ENCODE data around the gene ABCF3.

Gene ABCF3

GRCh38 chr3:184186184-184186901 lies at the start of gene ABCF3:
ABCF3 (plus strand) TSS chr3:184186199; CDS start chr3:184186208, 9 bp downstream.
- H3K36me3 ChIP-seq = peaks cover 72 to 80% (median 76%) of the 10 kb centered on the region in 11 experiments
- H3K27ac ChIP-seq = peak within 1 kb of the TSS; percentile 80 to 94 (median 84)
- TF ChIP-seq Cebpa-rat (IDR thresholded peaks at IDR 0.05) = no peak

GRCh38 chr3:184140436-184140835 lies 45.6 kb upstream of the ABCF3 start:
- Histone ChIP-seq H3K4me3 (no peak overlapping the region), H3K27ac (no peak overlapping the region), H3K9ac (0 out of 22 replicates have a peak overlapping the region, but pooled peaks of 1 of the 11 experiments have one; percentile 14), H4K20me1 (peaks cover 0 to 91% (median 74%) of the 10 kb centered on the region in 11 experiments; a peak in 20 of 22 replicates), H3K4me2 (no peak overlapping the region), H3K36me3 (peaks cover 81 to 87% (median 85%) of the 10 kb centered on the region in 11 experiments), H3K4me1 (peaks cover 19 to 37% (median 29%) of the 10 kb centered on the region in 10 experiments), H3K9me3 (replicated peaks in 1 of 11) (no peaks in the 10 kb centered on the region), H3K27me3 (no peaks in the 10 kb centered on the region)
- TF ChIP-seq Cebpa-rat (IDR thresholded peaks at IDR 0.05) = no peak

More at GRCh38 chr3:184186184-184186901, at the start of gene ABCF3:
- no peaks in the 10 kb centered on the region for H3K27me3 ChIP-seq
- H3K4me1 ChIP-seq = peaks cover 22 to 63% (median 30%) of the 10 kb centered on the region in 10 experiments
- no peaks in the 10 kb centered on the region for H3K9me3 ChIP-seq (replicated peaks in 1 of 11)
- H3K4me3 ChIP-seq = peak within 1 kb of the TSS; percentile 80 to 99 (median 90)
- peaks cover 22 to 52% (median 49%) of the 10 kb centered on the region in 11 experiments; a peak in 21 of 22 replicates for H4K20me1 ChIP-seq
- H3K9ac ChIP-seq = peak within 1 kb of the TSS; percentile 83 to 92 (median 90)
- peak within 1 kb of the TSS; percentile 93 to 100 (median 97) for H3K4me2 ChIP-seq

GRCh38 chr3:184142199-184142598 lies 43.8 kb upstream of the ABCF3 start:
- H3K9ac ChIP-seq = 0 out of 22 replicates have a peak overlapping the region, but pooled peaks of 2 of the 11 experiments have one; percentile 5 to 7
- no peak for TF ChIP-seq Cebpa-rat (IDR thresholded peaks at IDR 0.05)
- peaks cover 8 to 26% (median 20%) of the 10 kb centered on the region in 10 experiments for H3K4me1 ChIP-seq
- H3K4me3 ChIP-seq = no peak overlapping the region
- no peak overlapping the region for H3K4me2 ChIP-seq
- peaks cover 0 to 87% (median 73%) of the 10 kb centered on the region in 11 experiments; a peak in 20 of 22 replicates for H4K20me1 ChIP-seq
- H3K27me3 ChIP-seq = no peaks in the 10 kb centered on the region
- no peak overlapping the region for H3K27ac ChIP-seq
- H3K36me3 ChIP-seq = peaks cover 92 to 100% (median 98%) of the 10 kb centered on the region in 11 experiments
- no peaks in the 10 kb centered on the region for H3K9me3 ChIP-seq (replicated peaks in 1 of 11)

- Histone ChIP-seq H3K36me3 (peaks cover 82 to 89% (median 87%) of the 10 kb centered on the region in 11 experiments), H3K4me3 (no peak overlapping the region), H3K27ac (no peak overlapping the region), H4K20me1 (peaks cover 0 to 76% (median 61%) of the 10 kb centered on the region in 11 experiments; a peak in 18 of 22 replicates), H3K4me2 (no peak overlapping the region), H3K9me3 (replicated peaks in 1 of 11) (no peaks in the 10 kb centered on the region), H3K27me3 (no peaks in the 10 kb centered on the region), H3K4me1 (peaks cover 0 to 18% (median 15%) of the 10 kb centered on the region in 10 experiments; a peak in 9 of 20 replicates), H3K9ac (peak overlapping the region in 2 of 11 experiments; percentile 10 to 53; a peak in 2 of 22 replicates)
- TF ChIP-seq Cebpa-rat (IDR thresholded peaks at IDR 0.05) = no peak
Observed at GRCh38 chr3:184143327-184143726, 42.7 kb upstream of the ABCF3 start.

GRCh38 chr3:184144505-184144904 lies 41.5 kb upstream of the ABCF3 start:
- no peak overlapping the region for H3K27ac ChIP-seq

GRCh38 chr3:184145111-184145524 lies 40.9 kb upstream of the ABCF3 start:
- Histone ChIP-seq H3K4me2 (peak overlapping the region in 5 of 11 experiments; percentile 12 to 37 (median 26); a peak in 6 of 22 replicates), H3K27ac (no peak overlapping the region), H3K4me3 (no peak overlapping the region), H3K9ac (peak overlapping the region in 6 of 11 experiments; percentile 0 to 33 (median 14); a peak in 6 of 22 replicates), H3K36me3 (peaks cover 65 to 72% (median 69%) of the 10 kb centered on the region in 11 experiments), H4K20me1 (peaks cover 0 to 59% (median 44%) of the 10 kb centered on the region in 11 experiments; a peak in 17 of 22 replicates), H3K27me3 (no peaks in the 10 kb centered on the region), H3K9me3 (replicated peaks in 1 of 11) (no peaks in the 10 kb centered on the region), H3K4me1 (peaks cover 0 to 18% (median 15%) of the 10 kb centered on the region in 10 experiments; a peak in 9 of 20 replicates)
- no peak for TF ChIP-seq Cebpa-rat (IDR thresholded peaks at IDR 0.05)

More at GRCh38 chr3:184144505-184144904, 41.5 kb upstream of the ABCF3 start:
- peak in 7 of 11 experiments; percentile 20 to 80 (median 55); a peak in 8 of 22 replicates for TF ChIP-seq Cebpa-rat (IDR thresholded peaks at IDR 0.05)
- Histone ChIP-seq H3K4me2 (peak overlapping the region in 5 of 11 experiments; percentile 12 to 37 (median 26); a peak in 5 of 22 replicates), H3K27me3 (no peaks in the 10 kb centered on the region), H3K36me3 (peaks cover 71 to 78% (median 75%) of the 10 kb centered on the region in 11 experiments), H3K4me1 (peaks cover 0 to 18% (median 15%) of the 10 kb centered on the region in 10 experiments; a peak in 9 of 20 replicates), H3K9ac (peak overlapping the region in 7 of 11 experiments; percentile 0 to 33 (median 15); a peak in 5 of 22 replicates), H3K4me3 (no peak overlapping the region), H4K20me1 (peaks cover 0 to 64% (median 50%) of the 10 kb centered on the region in 11 experiments; a peak in 17 of 22 replicates), H3K9me3 (replicated peaks in 1 of 11) (no peaks in the 10 kb centered on the region)

GRCh38 chr3:184145751-184146270 lies 40.2 kb upstream of the ABCF3 start:
- no peak for TF ChIP-seq Cebpa-rat (IDR thresholded peaks at IDR 0.05)
- Histone ChIP-seq H3K9me3 (replicated peaks in 1 of 11) (no peaks in the 10 kb centered on the region), H3K9ac (no peak overlapping the region), H4K20me1 (peaks cover 0 to 52% (median 37%) of the 10 kb centered on the region in 11 experiments; a peak in 16 of 22 replicates), H3K27ac (no peak overlapping the region), H3K36me3 (peaks cover 58 to 65% (median 62%) of the 10 kb centered on the region in 11 experiments), H3K4me3 (no peak overlapping the region), H3K4me2 (peak overlapping the region in 1 of 11 experiments; percentile 23; a peak in 1 of 22 replicates), H3K27me3 (no peaks in the 10 kb centered on the region), H3K4me1 (peaks cover 0 to 18% (median 15%) of the 10 kb centered on the region in 10 experiments; a peak in 9 of 20 replicates)

- no peak for TF ChIP-seq Cebpa-rat (IDR thresholded peaks at IDR 0.05)
- no peaks in the 10 kb centered on the region for H3K27me3 ChIP-seq
Observed at GRCh38 chr3:184148076-184148475, 37.9 kb upstream of the ABCF3 start.

More at GRCh38 chr3:184148076-184148475, 37.9 kb upstream of the ABCF3 start:
- H4K20me1 ChIP-seq = peaks cover 0 to 32% (median 22%) of the 10 kb centered on the region in 11 experiments; a peak in 14 of 22 replicates
- no peak overlapping the region for H3K4me2 ChIP-seq
- peaks cover 0 to 18% (median 15%) of the 10 kb centered on the region in 10 experiments; a peak in 9 of 20 replicates for H3K4me1 ChIP-seq
- H3K27ac ChIP-seq = no peak overlapping the region
- no peak overlapping the region for H3K4me3 ChIP-seq
- no peaks in the 10 kb centered on the region for H3K9me3 ChIP-seq (replicated peaks in 1 of 11)
- no peak overlapping the region for H3K9ac ChIP-seq
- H3K36me3 ChIP-seq = peaks cover 35 to 42% (median 40%) of the 10 kb centered on the region in 11 experiments
